HS-5 (cell line): Measurements from ENCODE around the gene PRDM15.
A peak's percentile ranks its signal among the peaks of the same experiment; 100 is the strongest.

ENCODE experiments used
- DNase-seq: peaks from one replicate; pipeline ENCODE4 v3.0.0-alpha.2; 2012; ENCODE audit warnings: low read depth

Gene PRDM15

GRCh38 chr21:41762753-41763152 is 116.4 kb downstream of the PRDM15 start:
- no peak for DNase-seq

- no peak for DNase-seq
These were observed 117.1 kb downstream of the PRDM15 start for GRCh38 chr21:41761934-41762635.

DNA sequence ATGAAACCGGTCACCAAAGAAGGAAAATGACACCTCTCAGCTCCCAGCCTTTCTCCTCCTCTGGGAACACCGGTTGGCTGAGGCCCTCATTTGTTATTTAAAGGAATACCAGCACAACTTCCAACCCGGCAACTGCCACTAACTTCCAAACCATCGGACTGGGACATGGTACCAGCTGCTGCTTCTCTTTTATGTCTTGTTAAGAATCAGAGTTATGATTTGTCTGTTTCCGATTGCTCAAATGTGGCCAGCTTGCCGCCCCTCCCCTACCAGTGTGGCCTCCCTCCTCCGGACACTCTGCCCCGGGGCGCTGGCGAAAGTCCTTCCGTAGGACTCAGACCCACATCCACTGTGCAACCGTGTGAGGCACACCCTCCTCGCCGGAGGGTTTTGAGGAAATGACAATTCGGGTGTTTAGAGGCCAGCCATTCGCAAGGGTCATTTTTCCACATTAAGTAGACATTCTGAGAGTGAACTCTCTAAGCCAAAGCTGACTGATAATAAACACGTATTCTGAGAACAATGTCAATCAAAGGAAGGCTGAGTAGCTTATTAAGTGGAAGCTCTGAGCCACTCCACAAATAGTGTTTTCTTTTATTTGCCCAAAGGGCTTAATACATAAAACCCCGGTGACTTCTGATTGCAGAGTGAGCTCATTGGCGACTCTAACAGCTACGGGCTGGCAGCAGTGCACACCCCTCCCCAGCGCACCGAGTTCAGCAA is 117.8 kb downstream of the PRDM15 start:
- no peak for DNase-seq

DNA sequence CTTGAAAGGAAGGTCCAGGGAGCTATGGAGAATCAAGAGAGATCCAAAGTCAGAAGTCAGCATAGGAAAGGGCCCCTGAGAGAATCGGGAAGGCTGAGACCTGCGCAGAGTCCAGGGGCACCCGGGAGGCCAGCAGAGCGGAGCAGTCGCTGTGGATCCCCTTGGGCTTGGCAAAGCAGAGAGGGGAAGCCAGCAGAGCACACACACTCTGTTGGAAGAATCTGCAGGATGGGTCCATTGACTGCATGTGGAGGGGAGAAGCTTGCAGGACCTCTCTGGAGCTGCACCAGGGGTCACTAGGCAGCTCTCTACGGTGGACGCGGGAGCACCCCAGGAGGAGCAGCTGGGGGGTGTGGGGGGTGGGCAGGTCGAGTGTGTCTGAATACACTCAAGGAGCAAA is 118.7 kb downstream of the PRDM15 start:
- no peak for DNase-seq

GRCh38 chr21:41759926-41760325 is 119.2 kb downstream of the PRDM15 start:
- no peak for DNase-seq

DNA sequence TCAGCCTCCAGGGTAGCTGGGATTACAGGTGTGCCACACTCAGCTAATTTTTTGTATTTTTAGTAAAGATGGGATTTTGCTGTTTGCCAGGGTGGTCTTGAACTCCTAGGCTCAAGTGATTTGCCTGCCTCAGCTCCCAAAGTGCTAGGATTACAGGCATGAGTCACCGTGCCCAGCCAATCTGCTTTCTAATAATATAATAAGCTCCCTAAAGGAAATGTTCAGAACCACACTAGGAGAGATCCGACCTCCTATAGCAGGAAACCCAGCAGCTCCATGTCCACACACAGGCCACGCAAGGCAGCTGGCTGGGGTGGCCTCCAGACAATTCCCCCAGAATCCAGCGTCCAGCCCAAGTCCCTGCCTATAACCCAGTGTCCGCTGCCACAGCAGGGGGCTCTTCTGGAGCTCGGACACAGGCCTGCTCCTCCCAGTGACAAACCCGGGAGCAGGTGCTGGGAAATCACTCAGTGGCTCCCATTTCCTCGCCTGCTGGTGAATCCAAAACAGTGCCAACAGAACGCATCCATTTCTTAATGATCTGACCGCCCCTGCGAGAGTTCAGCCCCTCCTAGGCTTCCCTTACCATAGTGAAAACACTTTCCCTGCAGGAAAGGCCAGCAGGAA is 119.8 kb downstream of the PRDM15 start:
- DNase-seq: no peak

DNA sequence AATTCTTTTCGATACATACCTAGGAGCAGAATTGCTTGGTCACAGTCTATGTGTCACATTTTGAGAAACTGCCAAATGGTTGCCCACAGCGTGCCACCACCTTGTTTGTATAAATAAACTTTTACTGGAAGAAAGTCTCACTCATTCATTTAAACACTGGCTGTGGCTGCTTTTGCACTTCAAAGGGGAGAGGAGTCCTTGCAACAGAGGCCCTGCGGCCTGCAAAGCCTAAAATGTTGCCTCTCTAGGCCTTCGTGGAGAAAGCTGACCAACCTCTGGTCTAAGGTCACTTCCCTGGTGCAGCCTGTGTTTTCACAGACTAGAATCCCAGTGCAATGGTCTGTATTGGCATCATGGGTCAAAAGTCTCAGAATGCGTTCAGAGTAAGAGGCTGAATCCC is 120.6 kb downstream of the PRDM15 start:
- no peak for DNase-seq

DNA sequence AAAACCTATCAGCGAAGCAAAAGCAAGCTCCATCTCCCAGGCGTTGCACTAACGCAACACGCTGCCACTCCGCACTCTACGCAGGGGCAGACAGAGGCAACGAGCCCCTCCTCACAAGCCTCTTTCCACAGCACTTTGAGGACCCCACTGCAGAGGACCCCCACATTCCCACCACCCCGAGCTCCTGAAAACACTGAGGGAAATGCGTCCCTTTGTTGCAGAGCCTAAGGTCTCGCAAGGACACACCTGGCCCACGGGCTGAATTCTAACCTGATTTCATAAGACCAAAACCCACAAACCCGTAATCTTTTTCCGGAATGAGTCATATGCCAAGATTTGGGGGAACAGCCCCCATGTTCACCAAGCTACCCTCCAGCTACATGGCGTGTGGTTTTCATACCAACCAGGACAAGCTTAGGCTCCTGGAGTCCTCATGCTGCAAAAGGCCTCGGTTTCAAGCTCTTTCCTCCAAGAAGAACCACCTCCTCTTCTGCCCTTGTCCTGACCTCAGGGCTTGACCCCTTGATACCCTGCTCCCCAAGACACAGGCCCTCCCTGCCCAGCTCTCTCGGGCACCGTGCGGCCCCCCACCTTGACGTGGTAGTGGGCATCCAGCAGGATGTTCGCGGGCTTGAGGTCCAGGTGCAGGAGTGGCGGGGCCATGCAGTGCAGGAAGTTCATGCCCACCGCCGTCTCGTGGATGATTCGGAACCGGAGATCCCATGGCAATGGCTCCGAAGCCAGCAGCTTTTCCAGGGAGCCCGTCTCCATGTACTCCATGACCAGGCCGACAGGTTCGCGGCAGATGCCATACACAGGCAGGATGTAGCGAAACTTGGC is 123.0 kb downstream of the PRDM15 start:
- DNase-seq: no peak

DNA sequence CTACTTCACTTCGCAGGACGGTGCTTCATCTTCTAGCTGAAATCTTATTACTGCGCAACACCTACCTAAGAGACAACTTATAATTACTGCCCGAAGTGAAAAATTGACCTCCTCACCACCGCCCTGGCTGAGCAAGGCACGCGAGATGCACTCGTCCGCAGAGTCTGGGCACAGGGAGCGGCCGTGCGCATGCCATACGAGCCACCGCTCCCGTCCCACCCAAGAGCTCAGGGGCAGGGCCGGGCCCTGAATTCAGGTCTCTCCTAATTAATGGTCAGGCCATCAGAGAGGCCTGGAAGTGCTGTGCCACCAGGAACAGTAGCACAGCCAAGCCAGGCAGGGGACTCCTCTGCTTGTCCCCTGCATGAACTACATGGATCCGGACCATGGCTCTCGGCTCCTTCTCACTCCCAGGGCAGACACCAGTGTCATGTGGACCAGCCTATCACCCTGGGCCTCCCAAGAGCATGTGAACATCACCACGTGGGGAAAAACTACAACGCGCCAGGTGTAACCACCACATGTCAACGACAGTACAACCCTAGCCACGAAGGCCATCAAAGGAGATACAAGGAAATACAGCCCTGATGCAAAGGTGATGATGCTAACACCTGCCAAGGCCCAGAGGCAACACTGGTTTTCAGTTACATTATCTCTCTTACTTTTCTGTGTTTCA is 123.7 kb downstream of the PRDM15 start:
- no peak for DNase-seq

DNA sequence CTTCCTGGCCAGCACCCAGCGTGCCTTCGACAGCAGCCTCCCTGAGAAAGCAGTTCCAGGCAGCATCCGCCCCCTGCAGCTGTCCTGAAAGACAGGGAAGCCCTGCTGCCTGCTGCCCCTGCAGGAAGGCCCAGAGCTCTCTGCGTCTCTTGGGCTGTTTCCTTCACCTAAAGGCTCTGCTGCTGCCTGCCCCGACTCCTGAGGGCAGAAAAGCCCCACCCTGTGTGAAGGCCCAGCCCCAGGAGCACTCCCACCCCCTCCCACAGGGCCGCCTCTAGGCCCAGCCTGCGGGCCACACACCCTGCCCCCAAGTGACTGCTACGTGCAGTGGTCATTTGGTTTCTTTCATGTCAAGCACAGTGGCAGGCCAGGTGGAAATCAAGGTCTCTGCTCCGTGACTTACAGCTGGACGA is 124.7 kb downstream of the PRDM15 start:
- no peak for DNase-seq

GRCh38 chr21:41753006-41753898 is 125.9 kb downstream of the PRDM15 start:
- no peak for DNase-seq

DNA sequence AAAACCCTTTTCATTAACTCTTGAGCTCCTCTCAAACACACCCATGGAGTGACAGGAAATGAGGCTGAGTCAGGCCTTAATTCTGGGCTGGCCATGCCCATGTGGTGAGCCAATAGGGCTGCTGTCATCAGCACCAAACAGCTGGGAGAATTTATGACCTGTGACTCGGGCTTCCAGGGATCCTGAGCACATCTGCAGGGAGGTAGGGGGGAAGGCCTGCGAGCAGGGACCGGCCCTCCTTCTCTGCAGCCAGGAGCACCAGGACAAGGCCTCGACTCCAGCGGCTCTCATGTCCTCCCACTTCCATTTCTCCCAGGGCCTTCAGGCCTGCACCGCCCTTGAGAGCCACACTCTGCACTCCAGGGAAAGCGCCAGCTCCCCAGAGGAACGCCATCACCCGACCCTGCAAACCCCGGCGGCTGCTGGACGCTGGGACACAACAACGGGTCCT is 126.9 kb downstream of the PRDM15 start:
- peak; percentile 60 for DNase-seq

GRCh38 chr21:41751611-41752011 is 127.5 kb downstream of the PRDM15 start:
- DNase-seq: no peak

DNA sequence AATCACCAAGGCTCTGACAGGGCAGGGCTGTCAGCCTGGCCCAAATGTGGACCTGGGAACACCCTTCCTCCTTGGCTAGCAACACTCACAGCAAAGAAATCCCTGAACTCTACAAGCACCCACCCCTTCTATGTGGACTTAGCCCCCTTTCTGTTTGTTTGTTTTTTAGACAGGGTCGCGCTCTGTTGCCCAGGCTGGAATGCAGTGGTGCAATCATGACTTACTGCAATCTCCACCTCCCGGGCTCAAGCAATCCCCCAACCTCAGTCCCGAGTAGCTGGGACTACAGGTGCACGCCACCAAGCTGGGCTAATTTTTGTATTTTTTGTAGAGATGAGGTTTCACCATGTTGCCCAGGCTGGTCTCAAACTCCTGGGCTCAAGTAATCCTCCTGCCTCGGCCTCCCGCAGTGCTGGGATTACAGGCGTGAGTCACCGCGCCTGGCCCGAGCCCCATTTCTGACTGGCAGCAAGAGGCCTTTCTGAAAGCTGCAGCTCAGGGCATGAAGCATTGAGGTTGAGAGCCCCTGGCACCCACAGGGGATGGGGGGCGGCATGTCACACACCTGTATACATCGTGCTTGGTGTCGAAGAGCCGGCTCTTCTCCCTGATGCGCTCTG is 128.5 kb downstream of the PRDM15 start:
- no peak for DNase-seq

DNA sequence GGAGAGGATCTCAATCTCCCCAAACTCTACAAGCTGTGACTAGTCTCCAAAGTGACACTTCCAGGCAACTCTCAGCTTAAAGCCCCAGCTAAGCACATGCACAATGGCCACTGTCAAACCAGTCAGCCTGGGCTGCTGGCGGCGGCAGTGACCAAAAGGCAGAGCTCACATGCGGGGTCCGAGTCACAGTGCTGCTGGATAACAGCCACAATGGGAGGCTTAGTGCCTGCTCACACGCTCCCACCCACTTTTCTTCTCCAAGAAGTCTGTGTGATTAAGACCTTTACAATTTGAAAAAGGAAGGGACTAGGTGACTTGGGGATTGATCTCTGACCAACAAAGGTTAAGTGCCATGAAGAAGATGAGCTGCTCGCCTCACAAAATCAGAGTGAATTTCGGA is 129.1 kb downstream of the PRDM15 start:
- DNase-seq: no peak

- DNase-seq: no peak
These were observed 129.9 kb downstream of the PRDM15 start for GRCh38 chr21:41749286-41749685.
